GM12878 (cell line): ENCODE data around the gene HEXIM1. TPM values are rescaled to one million over a fixed set of nuclear protein-coding genes. Genes with fewer than 3 reads are reported as not detected.

Experiments used
- ATAC-seq: fragments of 200-7000 bp; cut with Tn5 transposase; 3 replicates; pipeline ENCODE4 v1.9.1; 2020; ENCODE audit warnings: mild to moderate bottlenecking, moderate library complexity
- BruUV-seq: library from RNA; stranded (reverse); fragments of 400-500 nt; replicated peaks from 2 replicates; lab custom pipeline; 2021; lab: Mats Ljungman, UMichigan
- CTCF ChIA-PET: fragments of 300-600 bp; sonication (Branson Sonifier 250); formaldehyde crosslinking; extraction: SDS; loops from one replicate; lab custom pipeline; 2021; ENCODE audit warnings: inconsistent platforms; lab: Yijun Ruan, JAX
- POLR2A ChIA-PET: fragments of 350-600 bp; formaldehyde crosslinking; extraction: SDS; loops from one replicate; lab custom pipeline; 2021; ENCODE audit warnings: inconsistent platforms; lab: Charles Lee
- RAD21 ChIA-PET: fragments of 300-600 bp; sonication (Branson Sonifier 250); formaldehyde crosslinking; loops from one replicate; lab custom pipeline; 2023; ENCODE audit warnings: antibody characterized with exemption; ENCODE audit not compliant: unreplicated experiment; lab: Charles Lee
- SMC1A ChIA-PET: fragments of 300-600 bp; sonication (Branson Sonifier 250); formaldehyde crosslinking; loops from one replicate; lab custom pipeline; 2023; ENCODE audit not compliant: unreplicated experiment, uncharacterized antibody; lab: Charles Lee
- DNase-seq: peaks from one replicate; pipeline ENCODE4 v3.0.0-alpha.2; 2011; ENCODE audit warnings: low read depth, low spot score
- FAIRE-seq: peaks from 3 replicates; lab custom pipeline; 2011; peaks lifted over from hg19 to GRCh38; lab: Jason Lieb, UNC
- H2AFZ ChIP-seq: 2 replicates; pipeline ENCODE4 v1.6.0; 2011; ENCODE audit warnings: low read depth, low read length, control low read depth; ENCODE audit not compliant: control insufficient read depth
- H3K27ac ChIP-seq: 2 replicates; pipeline ENCODE4 v1.5.1; 2011; ENCODE audit warnings: control low read depth; ENCODE audit not compliant: control insufficient read depth, insufficient read depth
- H3K27me3 ChIP-seq, 2 experiments: replicated peaks in 1 of 2; 2 replicates each; pipeline versions ENCODE4 v1.6.0 to v1.6.1; 2011; ENCODE audit warnings: low read length in 1 of 2; ENCODE audit not compliant: control insufficient read depth in 2 of 2, insufficient read depth in 2 of 2
- H3K36me3 ChIP-seq, 2 experiments: 2 replicates each; pipeline ENCODE4 v1.5.1; 2011; ENCODE audit warnings: low read length in 1 of 2; ENCODE audit not compliant: control insufficient read depth in 2 of 2, insufficient read depth in 2 of 2
- H3K4me1 ChIP-seq: 2 replicates; pipeline ENCODE4 v1.6.1; 2011; ENCODE audit warnings: mild to moderate bottlenecking, low read length, moderate library complexity, mixed read lengths; ENCODE audit not compliant: control insufficient read depth, insufficient read depth
- H3K4me2 ChIP-seq: 2 replicates; pipeline ENCODE4 v1.6.0; 2011; ENCODE audit warnings: control low read depth; ENCODE audit not compliant: control insufficient read depth, insufficient read depth
- H3K4me3 ChIP-seq: fragments of 200-600 bp; sonication (generic); 2 replicates; pipeline ENCODE4 v1.5.1; 2016
- H3K79me2 ChIP-seq: 2 replicates; pipeline ENCODE4 v1.6.0; 2011; ENCODE audit warnings: low read length; ENCODE audit not compliant: control insufficient read depth, insufficient read depth
- H3K9ac ChIP-seq: 2 replicates; pipeline ENCODE4 v1.8.0; 2011; ENCODE audit warnings: low read length, control low read depth, mixed read lengths; ENCODE audit not compliant: control insufficient read depth, insufficient read depth
- H3K9me3 ChIP-seq: replicated peaks from 3 replicates; pipeline ENCODE4 v1.5.1; 2011; ENCODE audit warnings: mild to moderate bottlenecking, low read length; ENCODE audit not compliant: control insufficient read depth, insufficient read depth
- H4K20me1 ChIP-seq: 2 replicates; pipeline ENCODE4 v1.6.0; 2011; ENCODE audit not compliant: control insufficient read depth, insufficient read depth
- ASH2L ChIP-seq: fragments of 300-600, 200-600 bp; sonication (generic); IDR thresholded peaks from 2 replicates; pipeline ENCODE4 v1.6.1; 2017; ENCODE audit warnings: low read depth, mild to moderate bottlenecking, borderline replicate concordance
- KDM1A ChIP-seq: fragments of 200-600 bp; sonication (generic); IDR thresholded peaks from 2 replicates; pipeline ENCODE4 v1.6.1; 2016; ENCODE audit warnings: borderline replicate concordance
- MEF2A ChIP-seq: IDR thresholded peaks from 2 replicates; pipeline ENCODE4 v1.6.1; 2011; ENCODE audit warnings: low read depth, mild to moderate bottlenecking, low read length, moderate library complexity; ENCODE audit not compliant: insufficient read depth
- MTA3 ChIP-seq: IDR thresholded peaks from 2 replicates; pipeline ENCODE4 v1.6.1; 2012; ENCODE audit warnings: low read length, inconsistent platforms, borderline replicate concordance
- MYC ChIP-seq: IDR thresholded peaks from 2 replicates; pipeline ENCODE4 v1.6.1; 2011; ENCODE audit warnings: mild to moderate bottlenecking, low read length, moderate library complexity, inconsistent platforms; ENCODE audit not compliant: insufficient read depth, insufficient replicate concordance, insufficient read length, severe bottlenecking
- NFIC ChIP-seq: IDR thresholded peaks from 2 replicates; pipeline ENCODE4 v1.6.1; 2012; ENCODE audit warnings: low read depth, mild to moderate bottlenecking, inconsistent platforms, low read length, moderate library complexity
- RELA ChIP-seq: fragments of 450-650 bp; IDR thresholded peaks from 2 replicates; pipeline ENCODE4 v1.8.0; 2014; ENCODE audit warnings: borderline replicate concordance; ENCODE audit not compliant: partially characterized antibody
- SMAD1 ChIP-seq: fragments of 450-650 bp; IDR thresholded peaks from 2 replicates; pipeline ENCODE4 v1.6.1; 2018; ENCODE audit warnings: mild to moderate bottlenecking, low read depth; ENCODE audit not compliant: partially characterized antibody
- SMARCA5 ChIP-seq: fragments of 450-650 bp; IDR thresholded peaks from 2 replicates; pipeline ENCODE4 v1.6.1; 2017; ENCODE audit warnings: mild to moderate bottlenecking
- SRF ChIP-seq, 2 experiments: IDR thresholded peaks; 2 replicates each; pipeline ENCODE4 v1.6.1; 2011; ENCODE audit warnings: low read depth in 2 of 2, low read length in 2 of 2, mild to moderate bottlenecking in 1 of 2, moderate library complexity in 1 of 2
- ZNF24 ChIP-seq: fragments of 450-650 bp; IDR thresholded peaks from 2 replicates; pipeline ENCODE4 v1.6.1; 2017; ENCODE audit warnings: antibody characterized with exemption, mild to moderate bottlenecking
- WGBS: methylation state at CpG from one replicate; pipeline ENCODE4 v1.1.6; 2016; ENCODE audit warnings: low lambda C conversion rate; ENCODE audit not compliant: insufficient replicate concordance, insufficient coverage; ENCODE audit errors: missing lambda C conversion rate; 5-methylcytosine and 5-hydroxymethylcytosine counted together
- in situ Hi-C: fragments of 300-500 bp; cut with MboI; formaldehyde crosslinking; loops from 9 replicates; pipeline ENCODE4 v1.14.3; 2018; ENCODE audit warnings: mixed read lengths
- intact Hi-C: fragments of 100-400 bp; cut with micrococcal nuclease; formaldehyde crosslinking; loops from one replicate; pipeline ENCODE4 v1.14.2; 2022; ENCODE audit not compliant: unreplicated experiment
- polyA plus RNA-seq, 11 experiments: library from polyadenylated mRNA; depleted of rRNA in 4 of 11; unstranded in 6 of 11; stranded (reverse) in 5 of 11; fragments of >200 nt; fragmentation: Nextera tagmentation in 4 of 11; fragmentation: Illumina TruSeq in 1 of 11; extraction: Ambion mirVana in 4 of 11; extraction: Trizol in 1 of 11; gene quantifications; 1 replicate in 1 of 11; 2 replicates in 10 of 11; pipeline versions ENCODE4 v1.2.1 to v1.2.3, GENCODE V29; 2011 to 2016; ENCODE audit warnings: inconsistent platforms in 2 of 11, missing spikeins in 2 of 11, low read depth in 1 of 11
- total RNA-seq, 4 experiments: library from RNA; depleted of rRNA in 3 of 4; stranded (reverse); fragments of >200 nt in 3 of 4; fragmentation: Illumina TruSeq in 1 of 4; extraction: Trizol in 1 of 4; gene quantifications; 2 replicates each; pipeline versions ENCODE4 v1.2.1 to v1.2.3, GENCODE V29; 2013 to 2021
- TF ChIP-seq, protein P1 (sequence below): IDR thresholded peaks from 2 replicates; pipeline ENCODE4 v1.6.1; 2012; ENCODE audit warnings: low read depth, low read length, improper control_type of control experiment

Gene HEXIM1
- total and polyA plus RNA-seq, 10 of the 15 experiments (the other 5 are each of a cell fraction or from before 2014, with no cell fraction given), result 1.9 to 24.1 (median 9.0) TPM

DNA sequence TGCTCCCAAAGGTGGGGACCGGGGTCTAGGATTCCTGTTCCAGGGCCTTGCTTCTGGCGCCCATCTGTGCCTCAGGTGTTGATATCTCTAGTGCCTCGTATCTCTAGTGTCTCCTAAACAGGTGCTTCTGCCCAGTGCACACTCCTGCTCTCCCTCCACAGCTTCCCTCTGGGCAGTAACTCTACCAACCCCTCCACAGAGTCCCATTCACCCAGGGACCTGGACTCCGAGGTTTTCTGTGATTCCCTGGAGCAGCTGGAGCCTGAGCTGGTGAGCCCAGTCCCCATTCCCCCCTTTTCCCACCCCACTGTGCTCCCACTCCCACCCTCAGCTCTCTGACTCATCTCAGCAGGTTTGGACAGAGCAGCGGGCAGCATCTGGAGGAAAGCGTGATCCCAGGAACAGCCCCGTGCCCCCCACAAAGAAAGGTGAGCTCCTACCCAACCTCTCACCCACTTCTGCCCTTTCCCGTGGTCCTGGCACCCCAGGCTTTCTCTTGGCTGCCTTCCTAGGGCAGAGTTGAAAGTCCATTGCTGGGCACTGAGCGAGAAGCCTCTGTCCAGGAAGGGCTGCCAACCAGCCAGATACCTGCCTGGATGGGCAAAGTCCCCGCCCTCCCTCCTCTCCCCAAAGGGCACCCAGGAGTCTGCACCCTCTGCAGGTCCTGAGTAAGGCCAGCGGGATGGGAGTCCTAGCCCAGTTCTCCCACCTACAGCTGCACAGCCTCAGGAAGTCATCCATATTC, 10.5 kb upstream of the HEXIM1 start:
- SMC1A ChIA-PET, result interaction anchor here (3.4 kb wide), 1 partner anchor 59 kb away, joined by 72 read pairs; no protein-coding TSS in a partner anchor
- Histone ChIP-seq H3K79me2 (peaks cover 4% of the 10 kb centered on the region), H3K9me3 (no peaks in the 10 kb centered on the region), H3K4me2 (no peak overlapping the region)
- POLR2A ChIA-PET, result interaction anchor here (1.0 kb wide), 1 partner anchor 10 kb away, joined by 3 read pairs; no protein-coding TSS in a partner anchor
- in situ Hi-C loops, result loop anchor here (5.0 kb wide), 1 partner anchor 60 kb away; no protein-coding TSS in a partner anchor
- FAIRE-seq, result no peak
- BruUV-seq, result no TSS peak
- no peak for DNase-seq
- no peak for ATAC-seq
- RAD21 ChIA-PET, result interaction anchor here (3.2 kb wide), 1 partner anchor 61 kb away, joined by 108 read pairs; no protein-coding TSS in a partner anchor
- TF ChIP-seq ZNF24, result no peak
- TF ChIP-seq ASH2L, result no peak
- no peak for TF ChIP-seq RELA
- no peak for TF ChIP-seq KDM1A
- TF ChIP-seq, protein P1, sequence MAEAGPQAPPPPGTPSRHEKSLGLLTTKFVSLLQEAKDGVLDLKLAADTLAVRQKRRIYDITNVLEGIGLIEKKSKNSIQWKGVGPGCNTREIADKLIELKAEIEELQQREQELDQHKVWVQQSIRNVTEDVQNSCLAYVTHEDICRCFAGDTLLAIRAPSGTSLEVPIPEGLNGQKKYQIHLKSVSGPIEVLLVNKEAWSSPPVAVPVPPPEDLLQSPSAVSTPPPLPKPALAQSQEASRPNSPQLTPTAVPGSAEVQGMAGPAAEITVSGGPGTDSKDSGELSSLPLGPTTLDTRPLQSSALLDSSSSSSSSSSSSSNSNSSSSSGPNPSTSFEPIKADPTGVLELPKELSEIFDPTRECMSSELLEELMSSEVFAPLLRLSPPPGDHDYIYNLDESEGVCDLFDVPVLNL, result no peak
- no peak for TF ChIP-seq MYC
- no peak for TF ChIP-seq SMARCA5
- TF ChIP-seq SMAD1, result no peak
- no peak for TF ChIP-seq MTA3
- TF ChIP-seq MEF2A, result no peak
- TF ChIP-seq NFIC, result no peak
- TF ChIP-seq SRF (IDR thresholded peaks at IDR 0.05; ENCODE audit: low read depth in 2 of 2, low read length in 2 of 2), result no peak
- TF ChIP-seq, all 136 proteins: peak for 0
- no peak overlapping the region for H3K9ac ChIP-seq
- no peak overlapping the region for H3K27ac ChIP-seq
- intact Hi-C loops, result no loop called here
- 65% methylated on average over 10 of the region's 11 CpGs for WGBS
- H4K20me1 ChIP-seq, result no peaks in the 10 kb centered on the region
- no peaks in the 10 kb centered on the region for H3K36me3 ChIP-seq
- no peaks in the 10 kb centered on the region for H3K27me3 ChIP-seq
- no peak overlapping the region for H3K4me3 ChIP-seq
- H3K4me1 ChIP-seq, result peaks cover 8% of the 10 kb centered on the region
- no peak overlapping the region for H2AFZ ChIP-seq
- CTCF ChIA-PET, result interaction anchor here (3.0 to 8.1 kb wide), 3 partner anchors 14 to 58 kb away, joined by 39 to 291 read pairs (median 58); partner anchors contain the start of gene HEXIM2
